GM19468 (cell line): ENCODE measurements around the gene SERPINA10.
"Not testable (repeated sequence)": the region's sequence is repeated elsewhere in the genome, so short reads cannot be mapped to it uniquely, and the experiment has no call there.

Experiments used
- ATAC-seq: cut with Tn5 transposase; IDR thresholded peaks from one replicate; pipeline ENCODE4 v1.9.1; 2021; ENCODE audit warnings: mild to moderate bottlenecking, moderate library complexity, moderate number of reproducible peaks; ENCODE audit not compliant: unreplicated experiment; ENCODE audit errors: extremely low read depth

SERPINA10 gene

GRCh38 chr14:94288610-94289465, 4.2 kb downstream of the SERPINA10 start:
- ATAC-seq: no peak

GRCh38 chr14:94285158-94285557, 7.9 kb downstream of the SERPINA10 start:
- no peak for ATAC-seq

GRCh38 chr14:94284221-94284620, 8.8 kb downstream of the SERPINA10 start:
- no peak for ATAC-seq

- ATAC-seq: no peak
Observed at GRCh38 chr14:94282991-94283723, 9.9 kb downstream of the SERPINA10 start.

- no peak for ATAC-seq
Observed at GRCh38 chr14:94278731-94279130, 14.3 kb downstream of the SERPINA10 start.

GRCh38 chr14:94276898-94277561, 16.0 kb downstream of the SERPINA10 start:
- not testable (repeated sequence) for ATAC-seq

- no peak for ATAC-seq
Observed at GRCh38 chr14:94269156-94269555, 23.9 kb downstream of the SERPINA10 start.

- not testable (repeated sequence) for ATAC-seq
Observed at GRCh38 chr14:94268582-94268981, 24.5 kb downstream of the SERPINA10 start.

GRCh38 chr14:94267352-94267751, 25.7 kb downstream of the SERPINA10 start:
- ATAC-seq: no peak

- ATAC-seq: not testable (repeated sequence)
Observed at GRCh38 chr14:94264195-94264594, 28.9 kb downstream of the SERPINA10 start.

GRCh38 chr14:94244182-94244581, 48.9 kb downstream of the SERPINA10 start:
- no peak for ATAC-seq

GRCh38 chr14:94239406-94239805, 53.7 kb downstream of the SERPINA10 start:
- ATAC-seq: no peak

- ATAC-seq: no peak
Observed at GRCh38 chr14:94237983-94238382, 55.1 kb downstream of the SERPINA10 start.

- ATAC-seq: no peak
Observed at GRCh38 chr14:94237046-94237445, 56.0 kb downstream of the SERPINA10 start.
